PC-3 (cell line): Measurements from ENCODE around the gene MYH7B. TPM values are rescaled to one million over a fixed set of nuclear protein-coding genes. Genes with fewer than 3 reads are reported as not detected.
A peak's percentile ranks its signal among the peaks of the same experiment; 100 is the strongest.

Source experiments
- ATAC-seq: fragments of 200-7000 bp; cut with Tn5 transposase; 2 replicates; pipeline ENCODE4 v1.9.1; 2020; ENCODE audit warnings: mild to moderate bottlenecking, moderate library complexity
- BruUV-seq: library from RNA; stranded (reverse); fragments of 400-500 nt; replicated peaks from 2 replicates; lab custom pipeline; 2021; lab: Mats Ljungman, UMichigan
- CTCF ChIA-PET: fragments of 300-600 bp; sonication (Branson Sonifier 250); formaldehyde crosslinking; loops from one replicate; lab custom pipeline; 2022; ENCODE audit warnings: antibody characterized with exemption; lab: Charles Lee
- POLR2A ChIA-PET: fragments of 300-600 bp; sonication (Branson Sonifier 250); formaldehyde crosslinking; loops from one replicate; lab custom pipeline; 2022; ENCODE audit warnings: antibody characterized with exemption; ENCODE audit not compliant: unreplicated experiment; lab: Charles Lee
- DNase-seq: peaks from one replicate; pipeline ENCODE4 v3.0.0-alpha.2; 2015
- H2AFZ ChIP-seq: fragments of 300-600 bp; sonication (generic); 2 replicates; pipeline ENCODE4 v1.6.0; 2016; ENCODE audit warnings: antibody characterized with exemption, low read length
- H3F3A ChIP-seq: fragments of 300-600 bp; sonication (generic); one replicate; pipeline ENCODE4 v1.6.0; 2017; ENCODE audit warnings: antibody characterized with exemption, low read length, control low read depth, mild to moderate bottlenecking; ENCODE audit not compliant: unreplicated experiment
- H3K27ac ChIP-seq: fragments of 300-600 bp; sonication (generic); 2 replicates; pipeline ENCODE4 v1.5.1; 2016; ENCODE audit warnings: mild to moderate bottlenecking, low read length
- H3K27me3 ChIP-seq: fragments of 300-600 bp; sonication (generic); 2 replicates; pipeline ENCODE4 v1.6.1; 2016; ENCODE audit warnings: low read length, mixed read lengths
- H3K36me3 ChIP-seq: fragments of 300-600 bp; sonication (generic); 2 replicates; pipeline ENCODE4 v1.6.1; 2016; ENCODE audit warnings: low read depth, mixed run types, low read length, mixed read lengths
- H3K4me1 ChIP-seq: fragments of 300-600 bp; sonication (generic); 2 replicates; pipeline ENCODE4 v1.5.1; 2016; ENCODE audit warnings: low read length; ENCODE audit not compliant: insufficient read depth
- H3K4me2 ChIP-seq: fragments of 300-600 bp; sonication (generic); 2 replicates; pipeline ENCODE4 v1.6.0; 2016; ENCODE audit warnings: low read length
- H3K4me3 ChIP-seq: fragments of 300-600 bp; sonication (generic); 2 replicates; pipeline ENCODE4 v1.5.1; 2016; ENCODE audit warnings: mild to moderate bottlenecking, low read length, mixed read lengths
- H3K79me2 ChIP-seq: fragments of 300-600 bp; sonication (generic); 2 replicates; pipeline ENCODE4 v1.6.1; 2017; ENCODE audit warnings: low read length, mixed read lengths
- H3K9ac ChIP-seq: fragments of 300-600 bp; sonication (generic); 2 replicates; pipeline ENCODE4 v1.6.0; 2016; ENCODE audit warnings: mild to moderate bottlenecking, low read length
- H3K9me2 ChIP-seq: fragments of 300-600 bp; sonication (generic); replicated peaks from 2 replicates; pipeline ENCODE4 v1.6.1; 2016; ENCODE audit warnings: mixed run types, low read length, mixed read lengths
- H3K9me3 ChIP-seq: fragments of 300-600 bp; sonication (generic); 2 replicates; pipeline ENCODE4 v1.6.1; 2016; ENCODE audit warnings: low read length, mixed read lengths
- H4K20me1 ChIP-seq: fragments of 300-600 bp; sonication (generic); 2 replicates; pipeline ENCODE4 v1.6.1; 2016; ENCODE audit warnings: low read length, mixed read lengths
- EZH2 ChIP-seq: fragments of 300-600 bp; sonication (generic); IDR thresholded peaks from one replicate; pipeline ENCODE4 v1.6.1; 2017; ENCODE audit warnings: antibody characterized with exemption, mild to moderate bottlenecking, low read length; ENCODE audit not compliant: unreplicated experiment
- EZH2phosphoT487 ChIP-seq: fragments of 300-600 bp; sonication (generic); IDR thresholded peaks from 2 replicates; pipeline ENCODE4 v1.6.1; 2018; ENCODE audit warnings: mild to moderate bottlenecking, antibody characterized with exemption, low read length, borderline replicate concordance
- intact Hi-C: fragments of 100-400 bp; cut with micrococcal nuclease; formaldehyde crosslinking; loops from 2 replicates; pipeline ENCODE4 v1.9.0; 2023
- total RNA-seq: library from RNA; depleted of rRNA; stranded (reverse); fragments of >200 nt; gene quantifications from 2 replicates; pipeline ENCODE4 v1.2.3, GENCODE V29; 2014
- TF ChIP-seq, protein P1 (sequence below): fragments of 300-600 bp; sonication (generic); conservative IDR thresholded peaks from 2 replicates; pipeline ENCODE4 v1.5.1; 2017; ENCODE audit warnings: antibody characterized with exemption, low read depth, mild to moderate bottlenecking, low read length

MYH7B gene
- total RNA-seq, 1 experiment from 2014 or later: 0.04 TPM

DNA sequence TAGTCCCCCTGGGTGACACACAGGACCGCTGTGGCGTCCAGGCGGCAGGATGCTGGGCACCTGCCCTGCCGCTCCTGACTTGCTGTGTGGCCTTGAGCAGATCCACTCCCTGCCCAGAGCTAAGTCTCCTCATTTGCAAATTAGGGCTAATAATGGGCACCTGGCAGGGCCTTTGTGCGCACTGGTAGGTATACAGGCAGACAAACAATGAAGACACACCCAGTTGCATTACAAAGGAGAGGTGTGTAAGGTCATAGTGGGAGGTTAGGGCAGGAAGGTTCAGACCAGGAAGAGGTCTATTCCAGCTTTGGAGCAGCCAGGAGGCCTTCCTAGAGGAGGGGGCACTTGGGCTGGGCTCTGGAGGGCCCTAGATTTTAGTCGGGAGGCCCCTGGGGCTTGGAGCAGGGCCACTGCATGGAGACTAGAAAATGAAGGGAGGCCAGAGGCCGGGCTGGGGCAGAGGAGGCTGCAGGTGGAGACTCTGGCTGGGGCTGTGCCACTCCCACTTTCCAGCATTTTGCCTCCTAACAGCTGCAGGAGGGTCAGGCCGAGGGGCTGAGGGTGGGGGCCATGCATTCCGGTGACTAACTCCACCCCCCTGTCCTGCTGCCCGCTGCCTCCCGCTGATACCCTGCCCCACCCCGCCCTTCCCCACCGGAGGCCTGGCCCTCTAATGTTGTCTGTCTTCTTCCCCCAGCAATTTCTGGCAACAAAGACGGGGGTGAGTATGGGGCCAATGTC is 28.5 kb downstream of the MYH7B start:
- TF ChIP-seq, protein P1, sequence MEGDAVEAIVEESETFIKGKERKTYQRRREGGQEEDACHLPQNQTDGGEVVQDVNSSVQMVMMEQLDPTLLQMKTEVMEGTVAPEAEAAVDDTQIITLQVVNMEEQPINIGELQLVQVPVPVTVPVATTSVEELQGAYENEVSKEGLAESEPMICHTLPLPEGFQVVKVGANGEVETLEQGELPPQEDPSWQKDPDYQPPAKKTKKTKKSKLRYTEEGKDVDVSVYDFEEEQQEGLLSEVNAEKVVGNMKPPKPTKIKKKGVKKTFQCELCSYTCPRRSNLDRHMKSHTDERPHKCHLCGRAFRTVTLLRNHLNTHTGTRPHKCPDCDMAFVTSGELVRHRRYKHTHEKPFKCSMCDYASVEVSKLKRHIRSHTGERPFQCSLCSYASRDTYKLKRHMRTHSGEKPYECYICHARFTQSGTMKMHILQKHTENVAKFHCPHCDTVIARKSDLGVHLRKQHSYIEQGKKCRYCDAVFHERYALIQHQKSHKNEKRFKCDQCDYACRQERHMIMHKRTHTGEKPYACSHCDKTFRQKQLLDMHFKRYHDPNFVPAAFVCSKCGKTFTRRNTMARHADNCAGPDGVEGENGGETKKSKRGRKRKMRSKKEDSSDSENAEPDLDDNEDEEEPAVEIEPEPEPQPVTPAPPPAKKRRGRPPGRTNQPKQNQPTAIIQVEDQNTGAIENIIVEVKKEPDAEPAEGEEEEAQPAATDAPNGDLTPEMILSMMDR: no peak
- TF ChIP-seq EZH2phosphoT487: no peak
- TF ChIP-seq EZH2: no peak
- H3K4me2 ChIP-seq: no peak overlapping the region
- no peaks in the 10 kb centered on the region for H3F3A ChIP-seq
- H3K9me3 ChIP-seq: no peaks in the 10 kb centered on the region
- no peak for ATAC-seq
- H3K9me2 ChIP-seq: no peaks in the 10 kb centered on the region
- POLR2A ChIA-PET: no interaction called here
- intact Hi-C loops: no loop called here
- H3K9ac ChIP-seq: no peak overlapping the region
- peaks cover 5% of the 10 kb centered on the region for H3K4me1 ChIP-seq
- H3K36me3 ChIP-seq: no peaks in the 10 kb centered on the region
- no peaks in the 10 kb centered on the region for H3K27me3 ChIP-seq
- no peak overlapping the region for H3K4me3 ChIP-seq
- H4K20me1 ChIP-seq: no peaks in the 10 kb centered on the region
- H2AFZ ChIP-seq: no peak overlapping the region
- no TSS peak for BruUV-seq
- H3K79me2 ChIP-seq: no peaks in the 10 kb centered on the region
- DNase-seq: no peak
- no peak overlapping the region for H3K27ac ChIP-seq
- CTCF ChIA-PET: interaction anchor here (0.6 to 1.4 kb wide), 2 partner anchors 110 kb away, joined by 3 to 5 read pairs; no protein-coding TSS in a partner anchor

DNA sequence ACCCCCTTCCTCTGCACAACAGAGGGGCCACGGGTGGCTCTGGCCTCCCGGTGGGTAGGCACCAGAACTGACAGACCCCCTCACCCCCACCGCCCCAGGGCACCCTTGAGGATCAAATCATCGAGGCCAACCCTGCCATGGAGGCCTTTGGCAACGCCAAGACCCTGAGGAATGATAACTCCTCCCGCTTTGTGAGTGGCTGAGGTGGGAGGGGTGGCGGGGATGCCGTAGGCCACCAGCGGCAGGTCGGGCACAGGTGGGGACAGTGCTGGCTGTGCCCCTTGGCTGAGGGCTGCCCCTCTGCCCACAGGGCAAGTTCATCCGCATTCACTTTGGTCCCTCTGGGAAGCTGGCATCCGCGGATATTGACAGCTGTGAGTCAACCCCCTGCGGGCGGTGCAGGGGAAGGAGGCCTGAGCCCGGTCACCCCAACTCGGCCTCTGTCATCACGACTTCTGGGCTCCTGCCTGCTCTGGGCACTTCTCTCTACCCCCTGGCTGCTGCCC is 29.1 kb downstream of the MYH7B start:
- TF ChIP-seq EZH2phosphoT487 (no peak), EZH2 (no peak)
- TF ChIP-seq, protein P1: peak; percentile 17; the same call in 1 of the 2 replicates
- H3K36me3 ChIP-seq: no peaks in the 10 kb centered on the region
- no peaks in the 10 kb centered on the region for H4K20me1 ChIP-seq
- ChIA-PET CTCF (interaction anchor here (1.4 kb wide), 1 partner anchor 111 kb away, joined by 3 read pairs; no protein-coding TSS in a partner anchor), POLR2A (interaction anchor here (0.6 kb wide), 1 partner anchor 9 kb away, joined by 4 read pairs; no protein-coding TSS in a partner anchor)
- no peaks in the 10 kb centered on the region for H3K79me2 ChIP-seq
- H3K4me3 ChIP-seq: no peak overlapping the region
- H2AFZ ChIP-seq: no peak overlapping the region
- peak; percentile 73 for ATAC-seq
- no peaks in the 10 kb centered on the region for H3K27me3 ChIP-seq
- no TSS peak for BruUV-seq
- H3K9ac ChIP-seq: no peak overlapping the region
- peak; percentile 61 for DNase-seq
- H3K27ac ChIP-seq: no peak overlapping the region
- no peaks in the 10 kb centered on the region for H3K9me2 ChIP-seq
- intact Hi-C loops: no loop called here
- H3K4me2 ChIP-seq: no peak overlapping the region
- peaks cover 5% of the 10 kb centered on the region for H3K4me1 ChIP-seq
- H3F3A ChIP-seq: no peaks in the 10 kb centered on the region
- no peaks in the 10 kb centered on the region for H3K9me3 ChIP-seq
